ENCODE results near the gene WNT8A.

GRCh38 chr5:138092301-138092700 is 8.5 kb downstream of the WNT8A start:
- TF ChIP-seq POLR2AphosphoS5 (IDR thresholded peaks at IDR 0.05; ENCODE audit: low read depth, low read length) (no peak), POLR2A (IDR thresholded peaks at IDR 0.05; ENCODE audit: low read depth, low read length) (no peak)
